ENCODE measurements around the gene KMT2E.

KMT2E gene

DNA sequence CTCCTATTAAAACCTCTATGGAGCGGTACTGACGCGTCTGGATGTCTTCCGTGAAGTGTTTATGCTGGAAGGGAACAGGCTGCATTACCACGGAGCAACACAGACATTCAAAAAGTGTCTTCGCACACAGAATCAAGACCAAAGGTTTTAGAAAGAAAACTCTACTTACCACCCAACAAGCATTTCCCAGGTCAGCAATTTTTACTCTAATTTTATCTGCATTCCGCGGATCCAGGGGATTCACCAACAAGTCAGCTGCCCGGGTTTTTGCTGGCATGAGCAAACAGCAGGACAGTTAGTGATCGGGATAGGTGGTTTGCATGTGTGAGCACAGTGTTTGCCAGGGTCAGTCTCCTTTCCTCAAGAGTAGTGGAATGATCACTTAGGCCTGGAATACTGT lies 118.8 kb downstream of the KMT2E start:
- H3K27ac ChIP-seq, result no peak overlapping the region
- DNase-seq (ENCODE audit: low read depth, low spot score), result no peak
- peaks cover 15% of the 10 kb centered on the region; the same call in 1 of the 2 replicates for H3K36me3 ChIP-seq (ENCODE audit: insufficient read depth, low read length)
- TF ChIP-seq POLR2AphosphoS5 (IDR thresholded peaks at IDR 0.05; ENCODE audit: borderline replicate concordance, low read depth, low read length) (no peak), EZH2 (IDR thresholded peaks at IDR 0.05) (no peak), FOXP2 (optimal IDR thresholded peaks at IDR 0.05; ENCODE audit: control extremely low read depth, extremely low read length, insufficient read depth) (no peak)
- no peak overlapping the region for H3K9ac ChIP-seq (ENCODE audit: insufficient read length)
- no peak overlapping the region for H3K4me3 ChIP-seq
- no peaks in the 10 kb centered on the region for H3K9me3 ChIP-seq (ENCODE audit: low read depth, low read length)

DNA sequence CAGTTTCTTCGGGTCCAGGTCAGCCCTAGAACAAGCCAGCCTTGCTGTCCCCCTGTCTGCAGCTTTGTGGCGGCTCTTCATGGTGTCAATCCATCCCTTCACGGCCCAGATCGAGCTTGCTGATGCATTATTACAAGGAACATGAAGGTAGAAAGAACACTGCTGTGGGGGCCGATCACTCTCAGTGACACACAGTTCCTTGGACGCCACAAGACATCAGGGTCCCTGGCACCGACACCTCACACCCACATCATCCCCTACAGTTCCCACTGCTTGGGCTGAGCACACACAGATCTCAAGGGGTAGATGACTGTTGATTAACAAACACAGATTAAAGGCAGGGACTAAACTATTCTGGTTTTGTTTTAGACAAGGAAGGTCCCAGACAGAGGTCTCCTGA lies 119.4 kb downstream of the KMT2E start:
- no peak for TF ChIP-seq FOXP2 (optimal IDR thresholded peaks at IDR 0.05; ENCODE audit: control extremely low read depth, extremely low read length, insufficient read depth)
- Histone ChIP-seq H3K9me3 (ENCODE audit: low read depth, low read length) (no peaks in the 10 kb centered on the region), H3K9ac (ENCODE audit: insufficient read length) (no peak overlapping the region), H3K27ac (no peak overlapping the region), H3K36me3 (ENCODE audit: insufficient read depth, low read length) (peaks cover 15% of the 10 kb centered on the region; the same call in 1 of the 2 replicates), H3K4me3 (no peak overlapping the region)
- no peak for DNase-seq (ENCODE audit: low read depth, low spot score)

- Histone ChIP-seq H3K27ac (no peak overlapping the region), H3K9me3 (ENCODE audit: low read depth, low read length) (no peaks in the 10 kb centered on the region), H3K9ac (ENCODE audit: insufficient read length) (no peak overlapping the region), H3K4me3 (no peak overlapping the region), H3K36me3 (ENCODE audit: insufficient read depth, low read length) (peaks cover 19% of the 10 kb centered on the region; the same call in 1 of the 2 replicates)
- TF ChIP-seq EZH2 (IDR thresholded peaks at IDR 0.05) (no peak), POLR2AphosphoS5 (IDR thresholded peaks at IDR 0.05; ENCODE audit: borderline replicate concordance, low read depth, low read length) (no peak), FOXP2 (optimal IDR thresholded peaks at IDR 0.05; ENCODE audit: control extremely low read depth, extremely low read length, insufficient read depth) (no peak)
- no peak for DNase-seq (ENCODE audit: low read depth, low spot score)
Observed at GRCh38 chr7:105133986-105134655, 120.1 kb downstream of the KMT2E start.

- Histone ChIP-seq H3K4me3 (no peak overlapping the region), H3K27ac (no peak overlapping the region), H3K36me3 (ENCODE audit: insufficient read depth, low read length) (peaks cover 16% of the 10 kb centered on the region; the same call in 1 of the 2 replicates), H3K9me3 (ENCODE audit: low read depth, low read length) (no peaks in the 10 kb centered on the region), H3K9ac (ENCODE audit: insufficient read length) (no peak overlapping the region)
- DNase-seq (ENCODE audit: low read depth, low spot score), result no peak
- TF ChIP-seq FOXP2 (optimal IDR thresholded peaks at IDR 0.05; ENCODE audit: control extremely low read depth, extremely low read length, insufficient read depth) (no peak), EZH2 (IDR thresholded peaks at IDR 0.05) (no peak), POLR2AphosphoS5 (IDR thresholded peaks at IDR 0.05; ENCODE audit: borderline replicate concordance, low read depth, low read length) (no peak)
Observed at GRCh38 chr7:105136221-105136620, 122.2 kb downstream of the KMT2E start.

GRCh38 chr7:105137898-105138297 lies 123.9 kb downstream of the KMT2E start:
- Histone ChIP-seq H3K9me3 (ENCODE audit: low read depth, low read length) (no peaks in the 10 kb centered on the region), H3K9ac (ENCODE audit: insufficient read length) (no peak overlapping the region), H3K36me3 (ENCODE audit: insufficient read depth, low read length) (peaks cover 21% of the 10 kb centered on the region; the same call in 1 of the 2 replicates), H3K27ac (no peak overlapping the region), H3K4me3 (no peak overlapping the region)
- TF ChIP-seq EZH2 (IDR thresholded peaks at IDR 0.05) (no peak), POLR2AphosphoS5 (IDR thresholded peaks at IDR 0.05; ENCODE audit: borderline replicate concordance, low read depth, low read length) (no peak), FOXP2 (optimal IDR thresholded peaks at IDR 0.05; ENCODE audit: control extremely low read depth, extremely low read length, insufficient read depth) (no peak)
- no peak for DNase-seq (ENCODE audit: low read depth, low spot score)

DNA sequence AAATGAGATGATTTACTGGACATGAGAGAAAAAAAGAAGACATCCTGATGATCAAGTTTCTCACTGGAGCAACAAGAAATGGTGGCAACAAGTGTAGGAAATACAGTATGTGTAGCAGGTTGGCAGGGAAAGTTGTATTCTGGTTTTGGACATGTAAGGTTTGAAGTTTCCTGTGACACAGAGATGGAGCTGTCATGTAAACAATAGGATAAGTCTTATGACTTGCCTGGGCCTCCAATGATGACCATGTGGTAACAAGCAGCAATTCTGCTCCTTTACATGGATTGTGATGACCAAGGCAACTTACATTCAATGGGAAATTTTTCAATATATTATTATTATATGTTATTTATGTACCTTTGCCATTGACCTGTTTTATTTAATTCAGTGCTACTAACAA lies 125.4 kb downstream of the KMT2E start:
- Histone ChIP-seq H3K9ac (ENCODE audit: insufficient read length) (no peak overlapping the region), H3K9me3 (ENCODE audit: low read depth, low read length) (no peaks in the 10 kb centered on the region), H3K36me3 (ENCODE audit: insufficient read depth, low read length) (peaks cover 25% of the 10 kb centered on the region; the same call in 1 of the 2 replicates), H3K27ac (no peak overlapping the region), H3K4me3 (no peak overlapping the region)
- DNase-seq (ENCODE audit: low read depth, low spot score), result no peak
- TF ChIP-seq EZH2 (IDR thresholded peaks at IDR 0.05), result no peak
- no peak for TF ChIP-seq FOXP2 (optimal IDR thresholded peaks at IDR 0.05; ENCODE audit: control extremely low read depth, extremely low read length, insufficient read depth)

DNA sequence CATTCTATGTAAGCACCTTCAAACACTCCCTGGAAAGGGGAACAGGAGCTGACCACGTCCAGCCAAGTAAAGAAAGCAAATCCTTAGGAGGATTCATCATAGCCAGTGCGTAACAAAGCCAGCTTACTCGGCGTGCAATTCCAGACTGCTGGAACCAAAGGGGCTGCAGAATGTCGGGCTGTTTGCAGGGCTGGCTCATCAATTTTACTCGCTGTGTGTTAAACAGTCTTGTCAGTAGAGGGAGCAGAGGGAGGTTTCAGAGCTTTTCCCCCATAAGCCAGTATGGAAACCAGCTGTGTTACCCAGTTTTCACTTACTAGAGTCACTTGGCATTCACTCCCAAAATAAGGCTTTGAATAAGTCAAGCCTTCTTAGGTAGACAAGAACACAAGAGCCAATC lies 127.1 kb downstream of the KMT2E start:
- no peak overlapping the region for H3K4me3 ChIP-seq
- H3K9ac ChIP-seq (ENCODE audit: insufficient read length), result no peak overlapping the region
- peak; percentile 3 for DNase-seq (ENCODE audit: low read depth, low spot score)
- TF ChIP-seq EZH2 (IDR thresholded peaks at IDR 0.05), result no peak
- no peak for TF ChIP-seq FOXP2 (optimal IDR thresholded peaks at IDR 0.05; ENCODE audit: control extremely low read depth, extremely low read length, insufficient read depth)
- no peak for TF ChIP-seq POLR2AphosphoS5 (IDR thresholded peaks at IDR 0.05; ENCODE audit: borderline replicate concordance, low read depth, low read length)
- no peak overlapping the region for H3K27ac ChIP-seq
- no peaks in the 10 kb centered on the region for H3K9me3 ChIP-seq (ENCODE audit: low read depth, low read length)
- H3K36me3 ChIP-seq (ENCODE audit: insufficient read depth, low read length), result peaks cover 25% of the 10 kb centered on the region; the same call in 1 of the 2 replicates

DNA sequence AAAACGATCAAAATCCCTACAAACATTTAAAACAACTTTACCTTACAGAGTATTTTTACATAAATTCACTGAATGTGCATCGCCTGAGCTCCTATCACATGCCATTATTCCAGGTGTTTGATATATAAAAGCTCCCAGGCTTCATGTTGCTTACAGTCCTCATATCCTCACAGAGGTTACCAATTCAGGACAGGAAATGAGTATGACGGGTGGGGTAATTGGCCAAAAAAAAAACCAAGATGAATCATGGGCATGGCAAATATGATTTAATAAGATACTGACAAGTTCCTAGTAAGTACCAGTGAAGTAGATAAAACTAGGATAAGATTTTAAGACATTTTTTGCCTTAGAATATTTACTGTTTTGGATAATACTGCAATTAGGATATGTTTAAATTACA lies 135.8 kb downstream of the KMT2E start:
- no peaks in the 10 kb centered on the region for H3K36me3 ChIP-seq (ENCODE audit: insufficient read depth, low read length)
- H3K4me3 ChIP-seq, result no peak overlapping the region
- TF ChIP-seq FOXP2 (optimal IDR thresholded peaks at IDR 0.05; ENCODE audit: control extremely low read depth, extremely low read length, insufficient read depth) (no peak), POLR2AphosphoS5 (IDR thresholded peaks at IDR 0.05; ENCODE audit: borderline replicate concordance, low read depth, low read length) (no peak), EZH2 (IDR thresholded peaks at IDR 0.05) (no peak)
- no peak overlapping the region for H3K27ac ChIP-seq
- H3K9me3 ChIP-seq (ENCODE audit: low read depth, low read length), result no peaks in the 10 kb centered on the region
- DNase-seq (ENCODE audit: low read depth, low spot score), result no peak
- no peak overlapping the region for H3K9ac ChIP-seq (ENCODE audit: insufficient read length)

- TF ChIP-seq FOXP2 (optimal IDR thresholded peaks at IDR 0.05; ENCODE audit: control extremely low read depth, extremely low read length, insufficient read depth) (no peak), POLR2AphosphoS5 (IDR thresholded peaks at IDR 0.05; ENCODE audit: borderline replicate concordance, low read depth, low read length) (no peak), EZH2 (IDR thresholded peaks at IDR 0.05) (no peak)
- Histone ChIP-seq H3K36me3 (ENCODE audit: insufficient read depth, low read length) (no peaks in the 10 kb centered on the region; the same call in 1 of the 2 replicates), H3K9ac (ENCODE audit: insufficient read length) (no peak overlapping the region), H3K9me3 (ENCODE audit: low read depth, low read length) (no peaks in the 10 kb centered on the region), H3K27ac (no peak overlapping the region), H3K4me3 (no peak overlapping the region)
- no peak for DNase-seq (ENCODE audit: low read depth, low spot score)
Observed at GRCh38 chr7:105151152-105151551, 137.1 kb downstream of the KMT2E start.

Measured in SK-N-MC (cell line).